Body of pancreas (tissue), 4 donors: ENCODE measurements around the gene MAN1B1. TPM values are rescaled to one million over a fixed set of nuclear protein-coding genes. Genes with fewer than 3 reads are reported as not detected.

Source experiments
- ATAC-seq: fragments of 150-250 bp; one replicate; pipeline ENCODE4 v1.9.1; 2016
- DNase-seq, 4 donors: peaks; one replicate each; pipeline ENCODE4 v3.0.0-alpha.2; 2019
- H3K27ac ChIP-seq, 4 donors: fragments of 200-600 bp; sonication (generic); 1 replicate in 3 of 4; 2 replicates in 1 of 4; pipeline versions ENCODE4 v1.5.1 to v1.6.1; 2016 to 2019; ENCODE audit warnings: mild to moderate bottlenecking in 1 of 4, mixed read lengths in 1 of 4, moderate library complexity in 1 of 4
- H3K27me3 ChIP-seq, 2 donors: fragments of 200-600 bp; sonication (generic); one replicate each; pipeline ENCODE4 v1.6.0; 2016; ENCODE audit warnings: mild to moderate bottlenecking in 1 of 2
- H3K36me3 ChIP-seq, 2 donors: fragments of 200-600 bp; sonication (generic); replicated peaks in 1 of 2; 2 replicates each; pipeline ENCODE4 v1.5.1; 2016; ENCODE audit warnings: low read depth in 2 of 2; ENCODE audit not compliant: insufficient read depth in 1 of 2
- H3K4me1 ChIP-seq: fragments of 200-600 bp; sonication (generic); one replicate; pipeline ENCODE4 v1.6.0; 2016
- H3K4me3 ChIP-seq, 2 donors: fragments of 200-600 bp; sonication (generic); 1 replicate in 1 of 2; 2 replicates in 1 of 2; pipeline ENCODE4 v1.5.1; 2016 to 2019
- H3K9me3 ChIP-seq, 3 donors: fragments of 200-600 bp; sonication (generic); 1 replicate in 2 of 3; 2 replicates in 1 of 3; pipeline ENCODE4 v1.5.1; 2016
- POLR2A ChIP-seq, 3 donors: fragments of 450-650 bp; IDR thresholded peaks; one replicate each; pipeline ENCODE4 v1.6.1; 2016; ENCODE audit warnings: antibody characterized with exemption in 3 of 3, mild to moderate bottlenecking in 2 of 3
- WGBS, 2 donors: methylation state at CpG; one replicate each; pipeline ENCODE4 v1.1.5; 2017; 5-methylcytosine and 5-hydroxymethylcytosine counted together
- intact Hi-C: fragments of 100-400 bp; cut with DNase I; formaldehyde crosslinking; loops from one replicate; pipeline ENCODE4 v1.15.1; 2023
- total RNA-seq, 2 donors: library from RNA; depleted of rRNA; stranded (reverse); fragments of >200 nt; gene quantifications; one replicate each; pipeline ENCODE4 v1.1.0, GENCODE V29; 2016
- TF ChIP-seq, protein P1 (sequence below), 7 experiments: fragments of 450-650 bp in 4 of 7; fragments of 200-600 bp in 3 of 7; sonication (generic) in 3 of 7; IDR thresholded peaks; one replicate each; pipeline ENCODE4 v1.5.1; 2016 to 2019; ENCODE audit warnings: antibody characterized with exemption in 7 of 7

Gene MAN1B1
- total RNA-seq, 2 donors from 2014 or later = 32.6 to 34.2 TPM

DNA sequence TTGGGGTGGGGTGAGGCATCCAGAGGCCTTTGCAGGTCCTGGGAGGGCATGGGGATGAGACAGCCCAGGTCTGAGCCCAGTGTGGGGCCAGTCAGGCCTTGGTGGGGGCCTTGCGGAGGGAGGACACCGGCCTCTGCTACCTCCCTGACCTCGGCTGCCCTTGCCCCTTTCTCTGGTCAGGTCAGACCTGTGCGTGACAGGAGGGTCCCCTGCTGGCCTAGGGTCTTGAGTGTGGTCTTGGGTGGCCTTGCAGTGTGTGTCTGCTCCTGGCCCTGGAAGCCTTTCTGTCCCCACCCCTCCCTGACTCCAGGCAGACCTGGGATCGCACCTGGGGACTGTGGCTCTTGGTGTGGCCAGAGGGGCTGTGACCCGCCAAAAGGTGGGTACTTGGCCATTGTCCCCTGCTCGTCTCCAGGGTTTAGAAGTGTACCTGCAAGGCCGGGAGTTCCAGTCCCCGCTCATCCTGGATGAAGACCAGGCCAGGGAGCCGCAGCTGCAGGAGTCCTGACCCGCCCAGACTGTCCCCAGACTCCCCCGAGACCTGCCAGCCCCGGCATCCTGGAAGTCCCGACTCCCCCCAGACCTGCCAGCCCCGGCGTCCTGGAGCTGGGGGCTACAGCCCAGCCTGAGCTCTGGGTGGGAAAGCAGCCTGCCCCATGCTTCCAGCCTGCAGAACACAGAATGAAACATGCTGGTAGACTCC, 4.4 kb upstream of the MAN1B1 start:
- Histone ChIP-seq H3K4me1 (peaks cover 36% of the 10 kb centered on the region), H3K36me3 (no peaks in the 10 kb centered on the region), H3K4me3 (no peak overlapping the region), H3K27ac (no peak overlapping the region), H3K27me3 (no peaks in the 10 kb centered on the region), H3K9me3 (no peaks in the 10 kb centered on the region)
- intact Hi-C loops = no loop called here
- DNase-seq (no peak), ATAC-seq (no peak)
- TF ChIP-seq, protein P1, sequence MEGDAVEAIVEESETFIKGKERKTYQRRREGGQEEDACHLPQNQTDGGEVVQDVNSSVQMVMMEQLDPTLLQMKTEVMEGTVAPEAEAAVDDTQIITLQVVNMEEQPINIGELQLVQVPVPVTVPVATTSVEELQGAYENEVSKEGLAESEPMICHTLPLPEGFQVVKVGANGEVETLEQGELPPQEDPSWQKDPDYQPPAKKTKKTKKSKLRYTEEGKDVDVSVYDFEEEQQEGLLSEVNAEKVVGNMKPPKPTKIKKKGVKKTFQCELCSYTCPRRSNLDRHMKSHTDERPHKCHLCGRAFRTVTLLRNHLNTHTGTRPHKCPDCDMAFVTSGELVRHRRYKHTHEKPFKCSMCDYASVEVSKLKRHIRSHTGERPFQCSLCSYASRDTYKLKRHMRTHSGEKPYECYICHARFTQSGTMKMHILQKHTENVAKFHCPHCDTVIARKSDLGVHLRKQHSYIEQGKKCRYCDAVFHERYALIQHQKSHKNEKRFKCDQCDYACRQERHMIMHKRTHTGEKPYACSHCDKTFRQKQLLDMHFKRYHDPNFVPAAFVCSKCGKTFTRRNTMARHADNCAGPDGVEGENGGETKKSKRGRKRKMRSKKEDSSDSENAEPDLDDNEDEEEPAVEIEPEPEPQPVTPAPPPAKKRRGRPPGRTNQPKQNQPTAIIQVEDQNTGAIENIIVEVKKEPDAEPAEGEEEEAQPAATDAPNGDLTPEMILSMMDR (IDR thresholded peaks at IDR 0.05) = no peak
- TF ChIP-seq POLR2A (IDR thresholded peaks at IDR 0.05) = no peak
- 94 to 100% methylated on average over 3 to 12 of the region's 16 CpGs for WGBS, 2 donors

DNA sequence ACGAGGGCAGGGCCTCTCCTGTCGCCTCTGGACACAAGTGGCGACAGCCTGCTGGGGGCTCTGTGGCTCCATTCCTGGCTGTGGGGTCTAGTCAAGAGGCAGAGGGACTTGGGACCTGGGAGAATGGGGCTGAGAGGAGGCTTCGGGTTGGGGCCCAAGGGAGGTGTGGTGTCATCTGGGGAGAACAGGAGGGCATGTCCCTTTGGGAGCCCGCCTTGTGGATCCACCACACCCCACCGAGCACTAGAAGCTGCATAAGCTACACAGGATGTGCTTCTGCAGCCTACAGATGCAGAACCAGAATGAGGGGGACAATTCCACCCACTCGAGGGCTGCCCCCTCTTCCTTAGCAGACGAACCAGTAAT, 3.9 kb upstream of the MAN1B1 start:
- no peak overlapping the region for H3K27ac ChIP-seq

DNA sequence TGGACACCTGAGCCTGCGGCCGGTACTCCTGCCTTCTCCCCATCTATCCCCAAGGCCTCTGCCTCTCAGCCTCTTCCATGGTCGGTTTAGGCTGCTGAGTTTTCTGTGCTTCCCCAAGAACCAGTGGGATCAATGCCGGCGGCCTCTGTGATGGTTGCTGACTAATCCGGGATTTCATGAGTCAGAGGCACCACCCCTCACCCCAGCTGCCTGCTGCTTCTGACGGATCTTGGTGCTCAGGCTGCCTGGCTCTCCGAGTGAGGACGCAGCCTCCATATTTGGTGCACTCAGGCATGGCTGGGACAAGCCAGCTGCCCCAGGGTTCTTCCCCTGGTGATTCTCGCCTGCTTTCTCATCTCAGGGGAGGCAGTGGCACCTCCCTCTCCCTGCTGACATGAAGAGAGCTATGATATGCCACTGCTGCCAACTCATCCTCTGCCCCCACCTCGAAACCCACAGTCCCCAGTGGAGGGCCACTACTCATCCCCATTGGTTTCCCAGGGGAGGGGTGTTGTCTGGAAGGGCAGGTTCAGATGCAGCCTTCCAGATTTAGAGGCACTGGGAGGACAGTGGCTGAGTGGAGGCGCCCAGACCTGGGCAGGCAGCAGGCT, 3.3 kb upstream of the MAN1B1 start:
- no peak overlapping the region for H3K27ac ChIP-seq
- no peak for ATAC-seq
- intact Hi-C loops = no loop called here

More for the DNA sequence above, 3.9 kb upstream of the MAN1B1 start:
- H3K9me3 ChIP-seq = no peaks in the 10 kb centered on the region
- DNase-seq (no peak), ATAC-seq (no peak)
- no peaks in the 10 kb centered on the region for H3K36me3 ChIP-seq
- intact Hi-C loops = no loop called here
- peaks cover 39% of the 10 kb centered on the region for H3K4me1 ChIP-seq
- no peaks in the 10 kb centered on the region for H3K27me3 ChIP-seq
- no peak overlapping the region for H3K4me3 ChIP-seq
- 86 to 90% methylated on average over 5 to 8 of the region's 8 CpGs for WGBS, 2 donors
- TF ChIP-seq, protein P1 (IDR thresholded peaks at IDR 0.05) = no peak
- no peak for TF ChIP-seq POLR2A (IDR thresholded peaks at IDR 0.05)

DNA sequence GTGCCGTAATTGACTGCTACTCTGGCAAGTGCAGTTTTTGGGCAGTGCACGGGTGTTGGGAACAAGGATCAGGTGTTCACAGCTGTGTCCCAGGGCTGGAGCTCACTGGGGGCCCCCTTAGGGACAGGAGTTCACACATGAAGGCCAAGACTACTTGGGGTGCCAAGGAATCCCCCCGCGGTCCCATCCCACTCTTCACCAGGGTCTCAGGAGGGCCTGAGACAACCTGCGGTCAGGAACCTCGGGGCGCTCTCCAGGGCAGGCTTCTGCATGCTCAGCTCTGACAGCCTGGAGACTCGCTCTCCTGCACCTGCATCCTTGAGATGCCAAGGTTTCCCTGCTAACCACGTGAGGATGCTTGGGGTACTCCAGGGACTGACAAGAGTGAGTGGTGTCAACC, 2.3 kb upstream of the MAN1B1 start:
- Histone ChIP-seq H3K27me3 (no peaks in the 10 kb centered on the region), H3K27ac (no peak overlapping the region), H3K9me3 (no peaks in the 10 kb centered on the region), H3K4me1 (peaks cover 38% of the 10 kb centered on the region), H3K36me3 (no peaks in the 10 kb centered on the region), H3K4me3 (no peak overlapping the region)
- intact Hi-C loops = no loop called here
- WGBS, 2 donors = 50 to 74% methylated on average over 1 to 9 of the region's 9 CpGs
- DNase-seq (no peak), ATAC-seq (no peak)
- no peak for TF ChIP-seq POLR2A (IDR thresholded peaks at IDR 0.05)
- TF ChIP-seq, protein P1 (IDR thresholded peaks at IDR 0.05) = no peak

More for the DNA sequence above, 3.3 kb upstream of the MAN1B1 start:
- DNase-seq = peak in 2 of 4 donors; percentile 47 to 54
- no peaks in the 10 kb centered on the region for H3K9me3 ChIP-seq
- TF ChIP-seq POLR2A (IDR thresholded peaks at IDR 0.05) = no peak
- TF ChIP-seq, protein P1 (IDR thresholded peaks at IDR 0.05) = no peak
- H3K4me3 ChIP-seq = no peak overlapping the region
- H3K4me1 ChIP-seq = peaks cover 39% of the 10 kb centered on the region
- no peaks in the 10 kb centered on the region for H3K36me3 ChIP-seq
- H3K27me3 ChIP-seq = no peaks in the 10 kb centered on the region
- WGBS, 2 donors = 83 to 89% methylated on average over 2 to 11 of the region's 12 CpGs
